GM12891 (cell line): ENCODE measurements around the gene HMGCS1.

ENCODE experiments used
- DNase-seq: peaks from one replicate; pipeline ENCODE4 v3.0.0; 2011; ENCODE audit warnings: low spot score; ENCODE audit not compliant: insufficient read length
- FAIRE-seq: peaks from 2 replicates; lab custom pipeline; 2011; peaks lifted over from hg19 to GRCh38; lab: Jason Lieb, UNC
- PAX5 ChIP-seq: IDR thresholded peaks from 2 replicates; pipeline ENCODE4 v1.6.1; 2011; ENCODE audit warnings: low read length, moderate library complexity, mild to moderate bottlenecking; ENCODE audit not compliant: insufficient read depth, severe bottlenecking
- POLR2A ChIP-seq: IDR thresholded peaks from 2 replicates; pipeline ENCODE4 v1.6.1; 2011; ENCODE audit warnings: low read depth, low read length, control low read depth
- POLR2AphosphoS5 ChIP-seq: IDR thresholded peaks from 2 replicates; pipeline ENCODE4 v1.6.1; 2011; ENCODE audit warnings: low read depth, low read length, control low read depth
- POU2F2 ChIP-seq: IDR thresholded peaks from 2 replicates; pipeline ENCODE4 v1.6.1; 2011; ENCODE audit warnings: low read depth, mild to moderate bottlenecking, control low read depth, low read length, moderate library complexity
- SPI1 ChIP-seq: IDR thresholded peaks from 2 replicates; pipeline ENCODE4 v1.6.1; 2011; ENCODE audit warnings: low read depth, low read length, control low read depth
- TAF1 ChIP-seq: IDR thresholded peaks from 2 replicates; pipeline ENCODE4 v1.6.1; 2011; ENCODE audit warnings: low read depth, low read length, control low read depth

The HMGCS1 gene

DNA sequence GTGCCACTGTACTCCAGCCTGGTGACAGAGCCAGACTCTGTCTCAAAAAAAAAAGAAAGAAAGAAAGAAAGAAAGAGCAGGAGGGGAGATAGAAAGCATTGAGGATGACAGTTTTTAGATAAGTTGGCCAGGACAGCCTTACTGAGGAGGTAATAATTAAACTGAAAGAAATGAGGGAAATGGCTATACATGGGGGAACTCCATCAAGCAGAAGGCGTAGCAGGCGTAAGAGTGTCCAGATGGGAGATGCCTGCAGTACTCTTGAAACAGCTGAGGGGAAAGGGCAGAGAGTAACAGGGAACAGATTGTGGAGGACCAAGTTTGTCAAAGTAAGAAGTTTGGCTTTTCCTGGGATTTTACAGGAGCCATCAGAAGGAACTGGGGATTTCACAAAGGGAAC is 57.5 kb downstream of the HMGCS1 start:
- FAIRE-seq (no peak), DNase-seq (no peak)

DNA sequence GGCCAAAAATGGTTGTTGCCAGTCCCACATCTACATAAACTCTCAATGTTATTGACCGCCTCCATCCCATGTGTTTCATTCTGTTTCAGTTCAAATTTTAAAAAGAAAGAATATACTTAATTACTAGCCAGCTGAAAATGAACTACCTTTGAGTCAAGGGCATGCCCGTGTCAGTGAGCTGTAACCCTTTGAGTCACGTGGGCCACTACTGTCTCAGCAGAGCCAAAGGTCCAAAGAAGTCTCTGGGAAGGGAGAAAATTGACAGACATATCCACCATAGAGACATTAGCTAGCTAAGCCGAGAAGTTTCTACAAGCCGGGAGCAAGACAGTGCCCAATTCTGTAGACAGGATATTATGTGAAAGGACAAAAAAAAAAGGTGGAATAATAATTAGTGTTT is 61.5 kb downstream of the HMGCS1 start:
- DNase-seq (no peak), FAIRE-seq (no peak)
- TF ChIP-seq POU2F2 (no peak), POLR2AphosphoS5 (no peak), SPI1 (no peak), TAF1 (no peak), POLR2A (no peak), PAX5 (no peak)

More for the DNA sequence above, 57.5 kb downstream of the HMGCS1 start:
- TF ChIP-seq POU2F2 (no peak), SPI1 (no peak), POLR2A (no peak), PAX5 (no peak), TAF1 (no peak), POLR2AphosphoS5 (no peak)

DNA sequence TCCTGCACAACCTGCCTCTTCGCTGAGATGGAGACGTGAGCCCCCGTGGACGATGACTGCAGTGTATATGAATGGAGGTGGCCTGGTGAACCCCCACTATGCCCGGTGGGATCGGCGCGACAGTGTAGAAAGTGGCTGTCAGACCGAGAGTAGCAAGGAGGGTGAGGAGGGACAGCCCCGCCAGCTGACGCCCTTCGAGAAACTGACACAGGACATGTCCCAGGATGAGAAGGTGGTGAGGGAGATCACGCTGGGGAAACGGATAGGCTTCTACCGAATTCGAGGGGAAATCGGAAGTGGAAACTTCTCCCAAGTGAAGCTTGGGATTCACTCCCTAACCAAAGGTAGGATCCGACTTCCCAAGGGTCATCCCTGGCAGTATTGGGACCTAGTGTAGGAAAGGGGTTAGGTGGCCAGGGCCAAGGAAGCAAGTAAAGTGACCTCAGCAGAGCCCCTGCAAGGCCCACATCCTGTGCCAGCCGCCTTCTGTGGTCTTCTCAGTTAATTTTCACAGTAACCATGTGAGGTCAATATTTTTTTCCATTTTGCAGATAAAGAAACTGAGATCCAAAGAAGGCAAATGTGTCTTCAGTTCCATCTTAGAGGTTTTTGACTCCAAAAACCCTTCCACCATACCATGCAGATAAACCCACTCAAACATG is 67.4 kb downstream of the HMGCS1 start:
- no peak for FAIRE-seq
- TF ChIP-seq PAX5 = no peak
- no peak for TF ChIP-seq SPI1
- TF ChIP-seq TAF1 = no peak
- TF ChIP-seq POLR2A = no peak
- no peak for TF ChIP-seq POU2F2
- TF ChIP-seq POLR2AphosphoS5 = no peak
- DNase-seq = no peak

DNA sequence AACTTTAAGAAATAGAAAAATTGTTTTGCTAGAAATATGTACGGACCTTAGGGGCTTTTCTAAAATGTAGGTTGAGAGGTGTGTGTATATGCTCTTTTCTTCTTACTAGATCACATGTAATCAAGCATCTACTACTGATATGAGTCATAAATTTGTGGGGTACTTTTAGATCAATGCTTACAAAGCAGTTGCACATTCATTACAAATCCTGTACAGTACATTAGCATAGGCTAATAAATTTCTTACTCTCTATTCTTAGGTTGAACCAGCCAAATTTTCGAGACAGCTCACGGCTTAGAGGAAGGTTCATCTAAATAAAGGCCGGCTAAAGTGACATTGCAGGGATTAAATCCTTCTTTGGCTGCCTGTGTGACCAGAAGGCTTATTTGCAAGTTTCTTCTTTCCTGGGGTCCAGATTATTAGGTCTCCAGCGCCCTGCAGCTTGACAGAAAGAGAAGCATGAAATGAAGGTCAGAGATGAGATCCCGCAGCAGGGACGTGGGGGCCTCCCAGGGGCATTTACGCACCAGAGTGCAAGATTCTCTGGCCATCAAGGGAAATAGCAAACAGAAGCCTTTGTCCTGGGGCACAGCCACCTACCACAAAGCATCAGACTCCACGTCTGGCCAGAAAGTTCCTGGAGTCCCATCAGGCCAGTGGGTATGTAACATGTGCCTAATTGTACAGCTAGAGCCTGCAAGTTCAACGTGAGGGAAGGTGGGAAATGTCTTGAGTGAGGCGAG is 68.2 kb downstream of the HMGCS1 start:
- no peak for TF ChIP-seq TAF1
- DNase-seq = no peak
- peak; percentile 63 for FAIRE-seq

DNA sequence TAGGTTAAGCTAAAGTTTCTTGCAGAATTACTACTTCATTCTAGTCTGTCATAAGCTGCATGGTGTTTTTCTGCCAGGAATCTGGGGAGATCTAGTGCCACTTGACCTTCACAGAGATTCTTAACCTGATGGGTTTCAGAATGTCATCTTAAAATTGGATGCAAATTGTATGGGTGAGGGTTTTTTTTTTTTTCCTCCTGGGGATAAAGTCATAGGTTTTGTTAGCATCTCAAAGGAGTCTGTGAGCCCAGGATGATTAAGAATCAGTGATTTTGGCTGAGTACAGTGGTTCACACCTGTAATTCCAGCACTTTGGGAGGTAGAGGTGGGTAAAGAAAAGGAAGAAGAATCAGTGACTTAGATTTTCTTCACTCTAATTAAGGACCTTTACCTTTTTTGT is 69.9 kb downstream of the HMGCS1 start:
- DNase-seq = no peak
- FAIRE-seq = no peak
- TF ChIP-seq POLR2AphosphoS5 (no peak), POLR2A (no peak), SPI1 (no peak), POU2F2 (no peak), PAX5 (no peak), TAF1 (no peak)

DNA sequence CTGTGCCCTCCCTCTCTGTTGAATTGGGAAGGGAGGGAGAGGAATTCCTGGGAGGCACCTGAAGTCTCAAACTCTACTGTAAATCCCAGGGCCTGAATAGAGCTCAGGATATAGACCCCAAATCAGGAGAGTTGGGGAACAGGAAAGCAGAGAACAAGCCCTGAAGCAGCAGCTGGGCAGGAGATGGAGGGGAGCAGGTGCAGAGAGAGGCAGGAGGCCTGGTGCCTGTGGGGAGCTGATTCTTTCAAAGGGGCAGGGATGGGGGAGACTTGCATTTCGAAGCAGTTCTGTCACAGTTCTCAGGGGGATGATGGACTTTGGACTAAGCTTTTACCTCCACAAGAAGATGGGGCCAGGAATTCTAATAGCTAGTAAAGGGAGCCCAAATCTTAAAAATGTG is 71.0 kb downstream of the HMGCS1 start:
- FAIRE-seq (no peak), DNase-seq (no peak)
- TF ChIP-seq TAF1 (no peak), POU2F2 (no peak)
